Measurements from ENCODE around the gene ALG5. TPM values are rescaled to one million over a fixed set of nuclear protein-coding genes. Genes with fewer than 3 reads are reported as not detected.

Gene ALG5
- total RNA-seq, 1 experiment from 2014 or later = 27.0 TPM

DNA sequence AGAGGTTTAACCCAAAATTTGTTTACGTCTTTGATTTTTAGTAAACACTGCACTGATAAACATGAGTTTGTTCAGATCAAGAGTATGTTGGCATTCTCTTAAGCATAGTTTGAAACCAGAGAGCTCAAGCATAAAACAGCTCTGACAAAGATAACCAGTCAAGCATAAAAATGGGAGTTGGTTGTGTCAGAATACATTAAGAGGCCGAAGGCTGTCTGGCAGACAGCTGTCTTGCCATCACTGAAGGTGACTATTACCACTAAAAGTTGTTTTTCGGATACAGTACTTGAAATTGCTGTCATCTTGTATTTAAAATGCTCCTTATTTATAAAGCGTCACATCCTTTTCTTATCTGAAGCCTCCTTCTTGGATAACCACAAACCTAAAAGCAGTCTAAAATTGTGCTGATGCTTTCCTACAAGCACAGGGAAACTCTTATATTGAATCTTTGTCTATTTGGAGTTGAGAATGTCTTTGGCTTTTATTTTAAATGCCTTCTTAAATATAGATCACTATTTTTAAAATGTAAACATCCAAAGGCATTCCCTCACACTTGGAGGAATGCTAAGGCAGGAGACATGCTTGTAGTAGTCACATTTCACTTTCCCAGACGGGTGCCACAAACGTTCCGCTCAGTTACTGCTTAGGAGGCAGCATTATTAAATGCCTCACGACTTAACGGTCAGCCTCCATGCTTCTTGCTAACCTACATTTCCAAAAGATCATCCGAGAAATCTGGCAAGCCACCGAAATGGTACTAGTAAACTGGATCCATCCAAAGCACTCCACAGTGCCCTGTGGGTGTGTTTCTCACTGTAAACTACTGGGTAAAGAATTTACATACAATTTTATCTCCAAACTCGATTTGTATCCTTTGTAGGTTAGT is 80.7 kb downstream of the ALG5 start:
- TF ChIP-seq, protein P1, sequence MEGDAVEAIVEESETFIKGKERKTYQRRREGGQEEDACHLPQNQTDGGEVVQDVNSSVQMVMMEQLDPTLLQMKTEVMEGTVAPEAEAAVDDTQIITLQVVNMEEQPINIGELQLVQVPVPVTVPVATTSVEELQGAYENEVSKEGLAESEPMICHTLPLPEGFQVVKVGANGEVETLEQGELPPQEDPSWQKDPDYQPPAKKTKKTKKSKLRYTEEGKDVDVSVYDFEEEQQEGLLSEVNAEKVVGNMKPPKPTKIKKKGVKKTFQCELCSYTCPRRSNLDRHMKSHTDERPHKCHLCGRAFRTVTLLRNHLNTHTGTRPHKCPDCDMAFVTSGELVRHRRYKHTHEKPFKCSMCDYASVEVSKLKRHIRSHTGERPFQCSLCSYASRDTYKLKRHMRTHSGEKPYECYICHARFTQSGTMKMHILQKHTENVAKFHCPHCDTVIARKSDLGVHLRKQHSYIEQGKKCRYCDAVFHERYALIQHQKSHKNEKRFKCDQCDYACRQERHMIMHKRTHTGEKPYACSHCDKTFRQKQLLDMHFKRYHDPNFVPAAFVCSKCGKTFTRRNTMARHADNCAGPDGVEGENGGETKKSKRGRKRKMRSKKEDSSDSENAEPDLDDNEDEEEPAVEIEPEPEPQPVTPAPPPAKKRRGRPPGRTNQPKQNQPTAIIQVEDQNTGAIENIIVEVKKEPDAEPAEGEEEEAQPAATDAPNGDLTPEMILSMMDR (conservative IDR thresholded peaks at IDR 0.05) = no peak
- Histone ChIP-seq H4K5ac (ENCODE audit: insufficient read length, low read depth, low read length) (no peak overlapping the region), H3K56ac (ENCODE audit: insufficient read length, low read depth, low read length) (no peak overlapping the region), H3K18ac (ENCODE audit: insufficient read length, low read depth, low read length) (no peak overlapping the region), H3K79me1 (ENCODE audit: insufficient read depth, low read depth, low read length, poor library complexity, severe bottlenecking) (no peaks in the 10 kb centered on the region), H2AFZ (ENCODE audit: low read length) (no peak overlapping the region), H4K8ac (replicated peaks; ENCODE audit: insufficient read length, low read depth, low read length) (no peak overlapping the region), H3K9me3 (ENCODE audit: control insufficient read depth, low read depth, low read length) (no peaks in the 10 kb centered on the region), H2BK12ac (ENCODE audit: insufficient read length, low read depth, low read length) (no peak overlapping the region), H2BK120ac (ENCODE audit: low read depth, low read length, poor library complexity, severe bottlenecking) (no peak overlapping the region), H3K4me1 (ENCODE audit: insufficient read depth, low read length) (no peaks in the 10 kb centered on the region), H3K23ac (ENCODE audit: insufficient read length, low read depth, low read length) (no peak overlapping the region), H3K27me3 (ENCODE audit: insufficient read depth, low read length) (no peaks in the 10 kb centered on the region; the same call in 1 of the 2 replicates), H3K27ac (ENCODE audit: insufficient read length, low read depth, low read length) (no peak overlapping the region), H3K79me2 (ENCODE audit: insufficient read depth, low read length) (no peaks in the 10 kb centered on the region), H2BK15ac (ENCODE audit: low read depth, low read length) (no peak overlapping the region), H4K91ac (ENCODE audit: insufficient read length, low read depth, low read length) (no peak overlapping the region), H3K4me2 (ENCODE audit: insufficient read depth, insufficient read length, low read length) (peak overlapping the region; percentile 96), H2BK5ac (ENCODE audit: insufficient read length, low read length) (no peak overlapping the region), H3K23me2 (ENCODE audit: insufficient read length, low read depth, low read length, poor library complexity, severe bottlenecking) (peaks cover 7% of the 10 kb centered on the region), H3T11ph (ENCODE audit: low read length) (no peak overlapping the region), H4K20me1 (ENCODE audit: control insufficient read depth, insufficient read depth, insufficient read length) (no peaks in the 10 kb centered on the region), H3K4ac (ENCODE audit: low read depth, low read length) (no peak overlapping the region), H2AK5ac (ENCODE audit: insufficient read length, low read length) (no peak overlapping the region), H3K14ac (ENCODE audit: insufficient read depth, low read length) (no peak overlapping the region), H3K9ac (ENCODE audit: extremely low read depth, insufficient read length, low read length) (no peak overlapping the region), H2BK20ac (ENCODE audit: low read depth, low read length, poor library complexity, severe bottlenecking) (no peak overlapping the region)
- Mint-ChIP-seq H3K9me3 (no peaks in the 10 kb centered on the region; a peak in 1 of 5 replicates), H3K4me3 (peak overlapping the region; percentile 80 to 91), H3K4me1 (peaks cover 8 to 9% of the 10 kb centered on the region in 2 experiments), H3K27me3 (ENCODE audit: low read depth) (peaks cover 56% of the 10 kb centered on the region), H3K36me3 (ENCODE audit: insufficient read depth in 1 of 3, low read depth in 3 of 3) (no peaks in the 10 kb centered on the region), H3K27ac (no peak overlapping the region)
- no peak for DNase-seq
- no CpG with 5 or more reads among the region's 12 CpGs for WGBS (ENCODE audit: extremely low coverage, insufficient read length, low lambda C conversion rate)
